Transverse colon (tissue), 3 donors: ENCODE data around the gene USP7.

Experiments used
- CTCF ChIP-seq, 5 experiments: fragments of 200-600 bp in 3 of 5; fragments of 450-650 bp in 2 of 5; sonication (generic) in 3 of 5; IDR thresholded peaks; 1 replicate in 2 of 5; 2 replicates in 3 of 5; pipeline ENCODE4 v1.5.1; 2016 to 2017; ENCODE audit warnings: antibody characterized with exemption in 5 of 5, inconsistent platforms in 3 of 5, mild to moderate bottlenecking in 2 of 5, moderate library complexity in 1 of 5
- POLR2A ChIP-seq: fragments of 450-650 bp; IDR thresholded peaks from one replicate; pipeline ENCODE4 v1.6.1; 2016; ENCODE audit warnings: antibody characterized with exemption, mild to moderate bottlenecking, moderate library complexity

DNA sequence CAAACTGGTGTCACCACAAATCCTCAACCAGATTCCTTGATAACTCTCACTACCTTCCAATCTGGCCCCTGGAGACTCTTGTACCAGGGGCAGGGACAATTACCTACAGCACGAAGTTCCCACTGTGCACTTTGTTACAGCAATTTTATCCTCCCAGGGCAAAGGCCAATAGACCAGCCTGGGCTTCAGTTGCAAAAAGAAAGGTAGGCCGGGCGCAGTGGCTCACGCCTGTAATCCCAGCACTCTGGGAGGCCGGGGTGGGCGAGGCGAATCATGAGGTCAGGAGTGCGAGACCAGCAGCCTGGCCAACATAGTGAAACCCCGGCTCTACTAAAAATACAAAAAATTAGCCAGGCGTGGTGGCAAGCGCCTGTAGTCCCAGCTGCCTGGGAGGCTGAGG lies 36.9 kb downstream of the USP7 start:
- no peak for TF ChIP-seq CTCF (IDR thresholded peaks at IDR 0.05)
- no peak for TF ChIP-seq POLR2A
